GM21360 (cell line): ENCODE data around the gene HCRTR1.

Source experiments
- ATAC-seq: cut with Tn5 transposase; IDR thresholded peaks from one replicate; pipeline ENCODE4 v1.9.1; 2021; ENCODE audit warnings: mild to moderate bottlenecking, moderate library complexity; ENCODE audit not compliant: unreplicated experiment

Gene HCRTR1

DNA sequence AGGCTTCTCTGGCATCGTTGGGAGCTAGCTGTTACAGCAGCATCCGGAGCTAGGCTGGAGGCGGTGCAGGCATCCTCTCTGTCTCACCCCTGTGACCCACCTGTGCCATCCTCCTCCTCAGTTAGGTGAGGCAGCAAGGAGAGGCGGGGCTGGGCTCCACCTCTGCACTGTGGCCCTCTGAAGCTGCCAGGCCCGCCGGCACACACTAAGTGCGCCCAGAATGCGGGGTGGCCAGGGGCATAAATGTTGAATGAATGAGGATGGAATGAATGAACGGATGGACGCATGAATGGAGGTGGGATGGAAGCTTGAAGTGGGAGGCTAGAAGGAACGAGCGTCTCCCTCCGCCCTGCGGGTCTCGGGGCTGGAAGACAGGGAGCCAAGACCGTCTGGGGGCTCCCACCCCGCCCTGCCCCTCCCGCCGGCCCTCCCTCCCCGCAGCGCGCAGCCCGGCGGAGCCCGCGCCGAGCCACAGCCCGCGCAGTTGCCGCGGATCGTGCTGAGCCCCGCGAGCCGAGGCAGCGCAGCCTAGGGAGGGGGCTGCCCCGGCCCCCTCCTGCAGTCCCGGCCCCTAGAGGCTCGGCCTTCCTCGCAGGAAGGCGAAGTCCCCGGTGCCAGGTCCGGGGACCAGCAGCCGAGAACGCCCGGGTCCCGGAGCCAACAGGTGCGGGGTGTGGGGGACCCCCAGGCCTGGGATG lies at the start of gene HCRTR1:
Gene HCRTR1, plus strand, starts transcription at position 472 of the 698 bp plus-strand sequence. CDS start 1,504 bp downstream, outside the sequence.
- ATAC-seq, result no peak

DNA sequence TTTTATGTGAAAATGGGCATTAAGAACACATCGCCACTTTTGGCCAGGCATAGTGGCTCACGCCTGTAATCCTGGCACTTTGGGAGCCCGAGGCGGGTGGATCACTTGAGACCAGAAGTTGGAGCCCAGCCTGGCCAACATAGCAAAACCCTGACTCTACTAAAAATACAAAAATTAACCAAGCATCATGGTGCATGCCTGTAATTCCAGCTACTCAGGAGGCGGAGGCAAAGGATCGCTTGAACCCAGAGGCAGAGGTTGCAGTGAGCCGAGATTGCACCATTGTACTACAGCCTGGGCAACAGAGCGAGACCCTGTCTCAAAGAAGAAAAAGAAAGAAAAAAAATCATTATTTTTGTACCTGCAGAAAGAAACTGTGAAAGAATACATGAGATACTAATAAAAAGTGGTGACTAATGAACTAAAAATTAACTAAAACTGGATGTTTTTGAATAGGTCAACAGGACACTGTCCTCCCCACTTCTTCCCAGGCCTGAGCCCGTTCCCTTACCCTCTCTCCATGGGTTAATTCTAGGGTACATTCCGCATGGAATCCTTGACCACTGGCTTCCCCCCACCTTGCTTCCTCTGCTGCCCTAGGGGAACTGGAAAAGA lies 49.4 kb upstream of the HCRTR1 start:
- no peak for ATAC-seq

DNA sequence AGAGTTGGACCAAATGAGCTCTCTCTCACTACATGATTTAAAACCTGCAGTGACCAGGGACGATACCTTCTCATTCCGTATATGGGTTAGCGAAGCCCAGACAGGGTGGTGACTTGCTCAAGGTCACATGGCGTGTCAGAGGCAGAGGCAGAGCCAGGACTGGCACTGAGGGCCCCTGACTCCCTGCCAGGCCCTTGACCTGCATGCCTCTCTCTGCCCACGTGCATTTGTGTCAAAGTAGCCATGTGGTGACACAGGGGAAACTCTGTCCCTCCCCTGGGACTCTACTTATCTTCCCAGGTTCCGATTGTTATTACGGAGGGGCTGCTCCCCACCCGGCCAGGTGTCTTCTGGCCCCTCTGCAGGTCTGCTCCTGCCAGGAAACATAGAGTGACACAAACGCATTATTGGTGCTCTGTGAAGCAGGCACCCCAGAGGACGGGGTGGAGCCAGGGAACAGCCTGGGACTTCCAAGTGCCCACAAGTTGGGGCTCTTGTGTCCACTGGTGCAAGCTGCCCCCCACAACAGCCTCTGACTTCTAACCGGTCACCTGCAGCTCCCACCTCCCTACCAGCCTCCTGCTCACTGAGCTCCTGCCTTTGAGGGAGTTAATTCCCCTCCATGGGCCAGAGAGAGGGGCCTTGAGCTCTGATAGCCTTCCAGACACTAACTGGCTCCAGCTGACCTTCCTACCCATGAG lies 48.4 kb upstream of the HCRTR1 start:
- ATAC-seq, result no peak

DNA sequence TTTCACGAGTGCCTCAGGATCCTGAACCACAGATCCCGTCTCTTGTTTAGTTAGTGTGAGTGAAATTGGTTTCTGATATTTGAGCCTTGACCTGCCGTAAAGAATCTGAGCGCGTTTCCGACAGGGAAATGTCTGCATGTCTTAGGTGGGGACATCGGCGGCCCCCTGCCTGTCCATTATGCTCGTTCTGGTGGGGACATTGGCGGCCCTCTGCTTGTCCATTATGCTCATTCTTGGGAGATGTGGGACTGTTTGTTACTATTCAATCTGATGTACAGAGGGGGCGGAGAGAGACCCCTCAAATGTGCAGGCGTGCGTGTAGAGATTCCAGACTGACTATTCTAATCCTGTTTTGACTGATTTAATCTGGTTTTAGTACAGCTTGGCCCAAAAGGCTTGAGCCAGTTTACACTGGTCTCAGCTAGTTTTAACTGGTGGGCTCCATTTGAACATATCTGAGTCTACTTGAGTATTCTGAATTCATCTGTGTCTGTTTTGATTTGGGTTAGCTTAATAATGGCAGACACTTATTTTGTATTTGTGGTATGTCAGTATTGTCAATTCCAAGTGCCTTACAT lies 47.8 kb upstream of the HCRTR1 start:
- ATAC-seq, result no peak

DNA sequence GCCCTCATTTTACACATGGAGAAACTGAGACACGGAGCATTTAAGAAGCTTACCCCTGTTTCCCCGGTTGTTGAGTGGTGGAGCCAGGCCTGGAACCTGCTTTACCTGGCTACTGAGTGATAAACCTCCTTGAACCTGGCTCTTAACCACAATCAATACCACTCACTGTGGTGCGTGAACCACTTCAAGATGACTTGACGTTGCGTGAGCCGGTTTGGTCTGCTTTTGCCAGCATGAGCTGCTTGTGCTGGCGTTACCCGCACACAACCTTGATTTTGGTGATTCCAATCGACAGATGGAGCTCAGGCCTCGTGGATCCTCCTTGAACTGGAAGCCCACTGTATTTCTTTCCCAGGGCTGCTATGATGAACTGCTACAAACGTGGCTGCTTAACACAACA lies 47.3 kb upstream of the HCRTR1 start:
- ATAC-seq, result no peak

DNA sequence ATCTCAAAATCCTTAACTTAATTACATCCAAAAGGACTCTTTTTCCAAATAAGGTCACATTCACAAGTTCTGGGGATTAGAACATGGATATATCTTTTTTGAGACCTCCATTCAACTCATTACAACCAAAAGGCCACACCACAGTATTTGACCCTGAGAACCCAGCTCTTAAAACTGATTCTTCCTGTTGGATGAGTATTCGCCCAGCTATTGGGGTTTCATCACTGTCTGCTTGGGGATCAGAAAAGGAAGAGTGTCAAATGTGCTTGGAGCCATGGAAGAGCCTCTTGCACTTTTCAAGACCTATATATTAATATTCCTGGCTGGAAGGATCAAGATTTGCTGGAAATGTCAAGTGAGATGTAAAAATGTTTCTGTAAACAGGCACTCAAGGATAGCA lies 46.6 kb upstream of the HCRTR1 start:
- no peak for ATAC-seq

DNA sequence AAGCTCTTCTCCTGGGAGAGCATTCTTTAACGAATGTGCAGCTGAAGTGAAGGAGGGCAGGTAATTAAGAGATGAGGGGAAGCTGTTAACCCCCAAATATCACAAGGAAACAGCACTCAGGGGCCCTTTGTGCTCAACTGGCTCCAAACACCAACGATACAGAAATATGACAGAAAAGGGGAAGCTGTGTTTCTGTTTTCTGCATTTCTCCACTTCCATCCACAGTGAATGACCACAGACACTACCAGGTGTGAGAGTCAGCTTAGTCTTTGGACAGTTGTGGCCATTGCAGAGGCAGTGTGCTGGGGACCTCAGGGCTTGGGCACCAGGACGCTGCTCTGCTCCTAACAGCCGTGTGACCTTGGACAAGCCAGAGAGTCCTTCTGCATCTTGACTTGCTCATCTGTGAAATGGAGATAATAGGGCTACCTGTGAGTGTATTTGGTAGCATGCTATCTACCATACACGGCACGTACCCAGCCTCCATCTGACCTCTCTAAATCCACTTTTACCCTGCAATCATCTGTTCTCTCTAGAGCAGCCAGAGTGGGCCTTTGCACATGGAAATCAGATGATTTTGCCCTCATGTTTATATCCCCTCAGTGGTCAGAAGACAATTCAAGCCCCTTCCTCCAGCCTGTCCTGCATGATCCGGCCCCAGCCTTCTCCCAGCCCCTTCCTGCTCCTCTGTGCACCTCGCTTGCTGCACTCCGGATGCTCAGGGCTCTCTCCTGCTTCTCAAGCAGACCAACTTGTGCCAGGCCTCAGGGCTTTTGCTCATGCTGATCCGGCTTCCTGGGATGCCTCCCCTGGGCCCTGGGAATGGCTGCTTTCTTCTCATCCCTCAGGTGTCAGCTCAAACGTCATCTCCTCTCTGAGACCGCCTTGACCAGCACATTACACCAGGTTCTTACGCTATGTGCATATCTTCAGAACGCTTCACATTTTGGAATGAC lies 45.9 kb upstream of the HCRTR1 start:
- ATAC-seq, result no peak

DNA sequence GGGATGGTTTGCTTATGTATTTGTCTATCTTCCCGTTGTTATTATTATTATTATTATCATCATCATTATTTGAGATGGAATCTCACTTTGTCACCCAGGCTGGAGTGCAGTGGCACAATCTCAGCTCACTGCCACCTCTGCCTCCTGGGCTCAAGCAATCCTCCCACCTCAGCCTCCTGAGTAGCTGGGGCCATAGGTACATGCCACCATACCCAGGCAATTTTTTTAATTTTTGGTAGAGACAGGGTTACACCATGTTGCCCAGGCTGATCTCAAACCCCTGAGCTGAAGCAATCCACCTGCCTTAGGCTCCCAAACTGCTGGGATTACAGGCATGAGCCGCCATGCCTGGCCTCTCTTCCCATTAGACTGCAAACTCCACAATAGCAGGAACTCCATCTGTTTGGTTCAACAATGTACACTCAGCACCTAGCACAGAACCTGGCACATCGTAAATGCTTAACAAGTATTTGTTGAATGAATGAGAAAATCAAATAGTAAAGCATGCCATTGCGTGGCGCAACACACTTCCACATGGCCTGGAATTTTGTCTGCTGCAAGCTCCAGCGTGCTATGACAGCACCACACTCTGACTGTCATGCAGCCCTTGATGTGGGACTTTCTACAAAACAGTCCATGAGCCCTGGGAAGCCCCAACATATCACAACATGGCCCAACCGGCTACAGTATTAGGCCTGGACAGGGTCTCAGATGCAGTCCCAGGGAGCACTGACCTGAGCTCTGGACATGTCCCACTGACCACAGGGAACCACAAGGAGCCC lies 45.0 kb upstream of the HCRTR1 start:
- ATAC-seq, result no peak

DNA sequence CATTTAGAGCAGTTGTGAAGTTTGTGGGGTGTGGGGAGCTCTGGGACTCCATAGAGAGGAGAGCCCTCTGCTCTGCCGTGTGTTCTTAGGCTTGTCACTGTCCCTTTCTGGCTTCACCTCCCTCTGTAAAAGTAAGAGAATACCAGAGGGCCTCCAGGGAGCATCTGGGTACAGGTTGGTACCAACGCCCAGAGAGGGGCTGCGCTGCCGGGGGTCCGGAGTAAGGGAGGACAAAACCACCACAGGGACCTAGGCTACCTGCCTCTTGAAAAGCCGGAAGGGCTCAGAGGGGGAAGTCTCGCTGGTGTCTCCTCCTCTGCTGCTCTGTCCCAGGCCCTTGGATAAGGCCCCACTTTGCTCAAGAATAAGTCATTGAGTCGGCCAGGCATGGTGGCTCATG lies 44.2 kb upstream of the HCRTR1 start:
- ATAC-seq, result no peak

DNA sequence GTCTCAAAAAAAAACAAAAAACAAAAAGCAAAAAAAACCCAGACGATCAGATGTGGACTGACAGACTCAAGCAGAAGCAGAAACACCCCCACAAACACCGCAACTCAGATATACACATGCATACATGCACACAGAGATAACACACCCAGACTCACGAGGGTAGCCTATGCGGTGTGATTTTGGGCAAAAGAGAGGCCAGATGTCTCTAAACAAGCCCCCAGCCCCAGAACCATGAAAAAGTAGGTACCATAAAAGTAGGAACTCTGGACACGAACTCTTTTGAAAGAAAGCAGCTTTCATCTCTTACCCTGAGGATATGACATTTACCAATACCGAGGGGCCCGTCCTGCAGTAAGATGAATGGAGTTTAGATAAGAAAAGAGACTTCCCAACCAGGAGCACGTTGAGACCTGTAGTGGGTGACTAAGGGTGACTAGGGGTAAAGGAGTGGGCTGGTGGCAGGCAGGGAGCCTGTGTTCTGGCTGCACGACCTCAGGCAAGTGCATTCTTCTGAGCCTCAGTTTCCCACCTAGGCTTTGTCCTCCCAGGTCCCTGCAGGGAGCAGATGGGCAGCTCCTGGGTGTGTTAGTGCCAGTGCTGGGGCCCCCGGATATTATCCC lies 42.6 kb upstream of the HCRTR1 start:
- ATAC-seq, result no peak

DNA sequence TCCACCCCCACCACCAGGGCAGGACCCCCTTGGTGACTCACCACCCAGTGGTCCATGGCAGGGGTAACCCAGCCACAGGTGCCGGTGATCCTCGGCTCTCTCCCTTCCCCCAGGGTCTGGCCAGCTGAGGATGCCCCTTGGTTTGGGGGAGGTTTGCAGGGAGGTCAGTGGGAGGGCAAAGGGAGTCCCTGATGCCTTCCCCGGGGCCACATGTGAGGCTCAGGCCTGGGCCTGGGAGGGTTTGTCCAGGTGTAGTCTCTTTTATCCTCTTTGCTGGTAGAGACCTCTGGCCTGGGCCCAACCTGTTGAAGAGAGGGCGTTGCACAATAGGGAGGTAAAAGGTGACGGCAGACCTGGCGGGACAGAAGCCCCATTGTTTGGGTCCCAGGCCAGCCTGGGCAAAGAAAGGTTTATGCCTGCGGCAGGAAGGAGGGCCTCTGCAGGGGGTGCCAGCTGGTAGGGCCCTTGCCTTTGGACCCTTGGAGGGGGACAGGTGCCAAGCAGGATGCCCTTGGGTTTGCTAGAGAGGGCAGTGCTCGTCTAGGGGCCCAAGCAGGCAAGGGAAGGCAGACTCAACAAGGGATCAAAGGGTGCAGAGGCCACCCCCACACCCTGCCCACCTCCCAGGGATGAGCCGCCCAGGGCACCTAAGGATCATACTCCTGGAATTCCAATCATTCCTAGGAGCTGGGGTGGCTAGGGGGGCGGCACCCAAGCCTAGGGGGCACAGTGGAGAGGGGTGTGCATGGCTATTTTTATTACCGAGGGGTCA lies 41.9 kb upstream of the HCRTR1 start:
- no peak for ATAC-seq

DNA sequence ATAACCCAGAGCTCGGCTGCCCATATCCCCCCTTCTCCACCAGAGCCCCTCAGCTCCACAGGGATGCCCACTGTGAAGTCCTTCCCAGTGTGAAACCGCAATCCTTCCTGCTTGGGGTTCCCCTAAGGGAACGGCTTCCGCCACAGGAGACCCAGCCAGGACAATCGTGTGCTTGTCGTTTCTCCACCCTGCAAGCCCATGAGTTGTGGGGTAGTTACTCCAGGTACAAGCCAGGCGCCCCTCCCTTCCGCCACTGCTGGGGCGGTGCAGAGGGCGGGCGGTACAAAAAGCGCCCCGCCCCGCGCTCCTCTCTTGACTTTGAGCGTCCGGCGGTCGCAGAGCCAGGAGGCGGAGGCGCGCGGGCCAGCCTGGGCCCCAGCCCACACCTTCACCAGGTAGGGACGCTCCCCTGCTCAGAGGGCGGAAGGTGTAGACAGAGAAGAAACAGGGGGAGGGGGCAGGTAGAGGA lies 41.3 kb upstream of the HCRTR1 start, which contains the start of gene TINAGL1:
Gene TINAGL1, plus strand, starts transcription at position 315 of the 469 bp plus-strand sequence. CDS start 634 bp downstream, outside the sequence.
- no peak for ATAC-seq

DNA sequence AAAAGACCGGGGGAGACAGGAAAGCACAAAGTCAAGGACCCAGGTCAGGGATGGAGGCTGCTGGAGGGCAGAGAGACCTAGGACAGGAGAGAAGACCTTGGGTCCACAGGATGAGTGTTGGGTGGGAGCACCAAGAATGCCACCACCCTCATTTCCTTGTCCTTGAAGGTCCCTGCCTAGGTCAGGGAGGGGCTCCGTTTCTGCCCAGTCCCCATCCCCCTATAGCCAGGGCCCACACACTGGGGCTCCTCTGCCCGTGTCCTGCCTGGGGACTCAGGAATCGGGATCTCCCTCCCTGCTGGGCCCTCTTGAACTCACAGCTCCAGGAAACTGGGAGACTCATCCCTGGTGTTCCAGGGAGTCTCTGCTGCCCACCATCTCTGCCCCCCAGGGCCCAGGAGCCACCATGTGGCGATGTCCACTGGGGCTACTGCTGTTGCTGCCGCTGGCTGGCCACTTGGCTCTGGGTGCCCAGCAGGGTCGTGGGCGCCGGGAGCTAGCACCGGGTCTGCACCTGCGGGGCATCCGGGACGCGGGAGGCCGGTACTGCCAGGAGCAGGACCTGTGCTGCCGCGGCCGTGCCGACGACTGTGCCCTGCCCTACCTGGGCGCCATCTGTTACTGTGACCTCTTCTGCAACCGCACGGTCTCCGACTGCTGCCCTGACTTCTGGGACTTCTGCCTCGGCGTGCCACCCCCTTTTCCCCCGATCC lies 40.6 kb upstream of the HCRTR1 start:
- no peak for ATAC-seq

DNA sequence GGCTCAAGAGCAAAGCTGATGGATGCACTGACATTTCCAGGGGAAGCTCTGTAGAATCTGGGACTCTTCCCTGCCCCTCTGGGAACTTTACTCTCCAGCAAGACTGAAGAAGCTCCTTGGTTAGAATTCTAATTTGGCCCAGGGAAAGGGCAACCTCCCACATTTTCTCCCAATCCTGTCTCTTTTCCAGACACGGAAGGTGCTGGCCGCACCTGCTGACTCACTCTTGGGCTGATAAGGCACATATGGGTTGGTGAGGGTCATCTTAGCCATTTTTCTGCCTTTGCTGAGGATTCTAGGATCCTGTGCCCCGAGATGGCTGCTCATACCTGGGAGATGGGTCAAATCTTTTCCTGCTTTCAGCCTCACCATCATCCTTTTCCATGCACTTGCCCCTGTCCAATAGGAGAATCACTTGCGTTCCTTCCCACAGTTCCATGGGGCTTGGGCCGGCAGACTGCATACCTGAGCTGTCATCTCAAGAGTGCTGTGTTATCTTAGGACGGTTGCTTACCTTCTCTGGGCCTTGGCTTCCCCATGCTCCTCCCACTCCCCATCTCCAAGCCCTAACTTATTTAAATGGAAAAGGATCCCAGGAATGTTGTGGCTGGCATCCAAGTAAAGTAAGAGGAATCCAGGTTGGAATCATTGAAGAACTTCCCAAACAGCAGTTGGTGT lies 39.8 kb upstream of the HCRTR1 start:
- ATAC-seq, result no peak

DNA sequence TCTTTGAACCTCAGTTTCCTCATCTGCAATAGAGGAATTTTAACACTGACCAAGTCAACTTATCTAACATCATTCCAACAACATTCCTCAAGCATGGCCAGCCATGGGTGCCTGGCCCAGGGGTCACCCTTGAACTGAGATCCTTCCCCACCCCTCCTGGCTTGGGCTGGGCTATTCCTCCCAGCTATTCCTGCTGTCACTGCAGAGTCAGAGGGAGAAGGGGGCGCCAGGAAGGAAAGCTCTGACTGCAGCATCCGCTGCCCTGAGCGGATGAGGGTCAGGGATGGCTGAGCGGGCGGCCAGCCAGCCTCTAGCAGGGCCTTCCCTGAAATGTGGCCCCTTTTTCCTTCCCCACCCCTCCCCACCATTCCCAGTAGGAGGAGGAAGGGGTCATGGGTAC lies 38.1 kb upstream of the HCRTR1 start:
- no peak for ATAC-seq

DNA sequence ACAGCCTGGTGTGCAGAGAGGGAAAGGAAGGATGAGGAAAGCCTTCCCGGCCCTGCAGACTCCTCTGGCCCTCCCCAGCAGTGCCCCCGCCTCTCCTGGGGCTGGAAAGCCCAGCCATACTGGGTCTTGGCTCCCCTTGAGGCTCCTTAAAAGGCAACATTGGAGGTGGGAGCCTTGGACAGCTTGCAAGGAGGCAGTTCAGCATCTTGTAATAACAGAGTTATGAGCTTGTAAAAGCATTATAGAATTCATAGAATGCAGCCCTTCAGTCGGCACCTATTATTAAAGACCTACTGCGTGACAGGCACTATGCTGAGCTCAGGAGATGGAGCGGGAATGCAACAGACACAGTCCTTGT lies 37.0 kb upstream of the HCRTR1 start:
- no peak for ATAC-seq

DNA sequence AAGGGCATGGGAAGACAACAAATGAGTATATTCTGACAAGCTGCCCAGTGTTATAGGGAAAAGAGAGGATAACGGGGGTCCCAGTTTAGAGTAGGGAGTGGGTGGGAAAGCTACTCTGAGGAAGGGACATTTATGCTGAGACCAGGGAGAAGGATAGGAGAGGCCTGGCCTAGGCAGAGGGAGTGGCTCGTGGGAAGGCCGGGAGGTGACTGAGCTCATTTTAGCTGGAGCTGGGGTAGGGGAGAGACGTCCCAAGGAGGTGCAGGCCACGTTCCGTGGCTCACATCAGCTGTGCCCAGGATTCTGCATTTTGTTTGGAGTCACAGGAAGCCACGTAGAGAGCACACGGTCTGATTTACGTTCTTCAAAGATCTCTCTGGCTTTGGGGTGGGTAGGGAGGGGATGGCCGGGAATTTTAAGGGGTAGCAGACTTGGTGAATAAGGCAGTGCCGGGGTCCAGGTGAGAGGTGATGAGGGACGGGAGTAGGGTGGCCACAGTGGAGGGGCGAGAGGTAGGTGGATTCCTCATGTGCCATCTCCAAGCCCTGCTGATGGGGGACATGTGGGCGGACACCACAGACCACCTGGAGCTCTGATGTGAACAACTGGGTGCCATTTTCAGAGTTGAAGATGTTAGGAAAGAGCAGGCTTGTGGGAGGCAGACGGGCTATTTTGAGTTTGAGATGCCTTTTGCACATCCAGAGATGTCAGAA lies 36.4 kb upstream of the HCRTR1 start:
- ATAC-seq, result no peak
